ENCODE results near the gene GHRHR.

GHRHR gene

DNA sequence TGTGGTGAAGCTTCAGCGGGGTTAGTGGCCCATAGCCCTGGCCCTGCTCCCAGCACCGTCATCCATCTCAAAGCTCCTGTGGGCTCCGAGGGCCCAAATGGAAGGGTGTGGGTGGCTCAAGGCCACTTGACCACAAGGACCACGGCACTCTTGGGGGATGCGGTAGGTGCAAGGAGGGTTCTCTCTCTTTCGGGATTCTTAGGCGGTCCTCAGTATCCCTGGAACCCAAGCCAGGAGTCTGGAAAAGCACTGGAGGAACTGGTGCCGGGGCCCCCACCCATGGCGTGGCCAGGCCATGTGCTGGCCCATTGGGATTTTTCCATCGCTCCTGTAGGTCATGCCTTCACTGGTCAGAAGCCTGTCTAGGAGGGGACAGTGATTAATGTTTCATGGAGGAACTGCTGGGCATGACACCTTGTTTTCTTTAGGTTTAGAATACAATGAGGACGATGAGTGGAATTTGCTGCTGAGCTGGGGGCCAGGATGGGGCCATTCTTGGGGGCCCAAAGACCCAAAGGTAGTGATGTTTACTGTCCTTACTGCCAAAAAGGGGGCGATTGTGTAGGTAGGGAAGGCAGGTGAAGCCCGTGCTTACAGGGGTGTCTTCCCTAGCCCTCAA lies 35.4 kb upstream of the GHRHR start:
- no peak for DNase-seq (ENCODE audit: low read depth)

DNA sequence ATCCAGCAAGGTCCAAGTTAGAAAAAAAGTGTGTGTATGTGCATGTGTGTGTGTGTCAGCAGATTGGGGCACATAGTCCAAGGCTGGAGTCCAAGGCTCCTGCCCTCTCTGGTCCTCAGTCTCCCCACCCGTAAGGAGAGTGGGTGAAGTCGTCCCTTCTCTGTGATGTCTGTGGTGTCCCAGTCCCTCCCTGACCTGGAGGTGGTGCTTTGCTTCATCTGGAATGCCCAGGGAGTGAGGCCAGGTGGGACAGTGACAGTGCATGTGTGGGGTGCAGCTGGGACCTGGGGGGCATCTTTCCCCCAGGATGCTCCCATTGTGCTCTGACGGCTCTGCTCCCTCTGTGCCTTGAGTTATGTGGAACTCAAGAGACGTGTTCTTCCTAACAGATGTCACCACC lies 34.1 kb upstream of the GHRHR start:
- DNase-seq (ENCODE audit: low read depth): no peak

- no peak for DNase-seq (ENCODE audit: low read depth)
Observed at GRCh38 chr7:30930621-30931020, 33.1 kb upstream of the GHRHR start.

GRCh38 chr7:30931161-30931928 lies 32.4 kb upstream of the GHRHR start:
- no peak for DNase-seq (ENCODE audit: low read depth)

GRCh38 chr7:30931929-30932540 lies 31.7 kb upstream of the GHRHR start:
- DNase-seq (ENCODE audit: low read depth): no peak

DNA sequence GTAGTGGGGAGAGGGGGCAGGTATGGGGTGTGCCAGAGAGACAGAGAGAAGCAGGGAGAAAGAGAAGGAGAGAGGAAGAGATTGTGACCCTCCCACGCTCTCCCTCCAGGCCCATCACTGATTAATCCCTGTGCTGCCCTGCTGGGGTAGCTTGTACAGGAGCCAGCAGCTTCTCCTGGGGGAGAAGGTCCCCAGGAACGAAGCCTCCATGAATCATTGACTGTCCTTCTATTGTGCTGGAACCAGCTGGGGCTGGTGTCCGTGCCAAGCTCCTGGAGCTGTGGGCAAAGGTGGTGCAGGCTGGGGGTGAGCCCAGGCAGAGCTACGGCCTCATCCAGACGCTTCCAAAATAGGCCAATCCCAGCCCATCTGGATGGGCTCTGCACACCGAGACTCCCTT lies 31.2 kb upstream of the GHRHR start:
- DNase-seq (ENCODE audit: low read depth): no peak

GRCh38 chr7:30933124-30933974 lies 30.4 kb upstream of the GHRHR start:
- no peak for DNase-seq (ENCODE audit: low read depth)

- no peak for DNase-seq (ENCODE audit: low read depth)
Observed at GRCh38 chr7:30934225-30934624, 29.5 kb upstream of the GHRHR start.

DNA sequence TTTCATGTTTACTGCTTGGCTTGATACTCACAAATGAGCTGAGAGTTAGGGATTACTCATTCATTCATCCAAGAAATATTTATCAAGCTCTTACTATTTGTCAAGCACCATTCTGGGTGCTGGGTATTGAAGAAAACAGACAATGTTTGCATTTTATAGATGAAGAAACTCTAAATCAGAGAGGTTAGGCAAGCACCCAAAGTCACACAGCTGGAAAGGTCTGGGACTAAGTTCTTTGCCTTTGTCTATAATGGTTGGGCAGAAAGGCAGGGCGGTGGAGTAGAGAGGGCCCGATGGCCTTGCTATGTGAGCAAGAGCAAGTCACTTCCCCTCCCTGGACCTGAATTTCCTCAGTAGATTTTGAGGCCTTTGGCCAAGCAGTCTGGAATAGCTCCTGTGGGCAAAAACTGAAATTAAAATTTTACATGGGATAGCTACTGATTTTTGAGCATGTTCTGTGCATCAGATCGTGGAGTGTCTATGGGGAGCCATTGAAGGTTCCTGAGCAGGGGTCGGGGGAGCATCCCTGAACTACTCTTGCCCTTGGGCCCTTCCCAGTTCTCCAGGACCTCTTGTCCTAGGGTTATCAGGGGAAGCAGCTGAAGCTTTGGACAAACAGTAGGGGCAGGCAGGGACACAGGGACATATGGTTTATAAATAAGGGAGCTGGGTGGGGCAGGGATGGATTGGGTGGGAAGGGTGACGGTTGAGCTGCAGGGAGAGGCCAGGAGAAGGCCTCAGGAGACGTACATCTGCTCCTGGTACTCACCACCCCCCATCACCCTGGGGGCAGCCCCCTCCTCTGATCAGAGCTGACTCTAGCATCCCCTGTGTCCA lies 28.8 kb upstream of the GHRHR start:
- no peak for DNase-seq (ENCODE audit: low read depth)

GRCh38 chr7:30935569-30935877 lies 28.2 kb upstream of the GHRHR start:
- DNase-seq (ENCODE audit: low read depth): no peak

DNA sequence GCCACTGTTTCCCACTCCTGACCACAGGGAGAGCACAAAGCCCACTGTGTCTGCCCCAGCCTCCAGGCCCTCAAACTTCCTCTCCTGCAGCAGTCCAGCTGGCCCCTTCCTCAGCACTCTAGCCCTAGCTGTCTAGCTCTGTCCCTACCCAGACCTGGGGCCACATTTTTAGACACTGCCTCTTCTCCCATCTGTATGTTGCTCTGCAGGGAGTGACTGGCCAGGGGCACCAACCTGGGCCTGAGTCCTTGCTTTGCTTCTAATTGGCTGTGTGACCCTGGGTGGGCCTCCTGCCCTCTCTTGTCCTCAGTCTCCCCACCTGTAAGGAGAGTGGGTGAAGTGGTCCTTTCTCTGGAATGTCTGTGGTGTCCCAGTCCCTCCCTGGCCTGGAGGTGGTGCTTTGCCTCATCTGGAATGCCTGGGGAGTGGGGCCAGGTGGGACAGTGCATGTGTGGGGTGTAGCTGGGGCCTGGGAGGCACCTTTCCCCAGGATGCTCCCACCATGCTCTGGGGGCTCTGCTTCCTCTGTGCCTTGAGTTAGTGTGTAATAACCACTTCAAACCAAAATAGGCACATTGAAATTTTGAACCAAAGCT lies 27.0 kb upstream of the GHRHR start:
- no peak for DNase-seq (ENCODE audit: low read depth)

- DNase-seq (ENCODE audit: low read depth): no peak
Observed at GRCh38 chr7:30937416-30937815, 26.3 kb upstream of the GHRHR start.

DNA sequence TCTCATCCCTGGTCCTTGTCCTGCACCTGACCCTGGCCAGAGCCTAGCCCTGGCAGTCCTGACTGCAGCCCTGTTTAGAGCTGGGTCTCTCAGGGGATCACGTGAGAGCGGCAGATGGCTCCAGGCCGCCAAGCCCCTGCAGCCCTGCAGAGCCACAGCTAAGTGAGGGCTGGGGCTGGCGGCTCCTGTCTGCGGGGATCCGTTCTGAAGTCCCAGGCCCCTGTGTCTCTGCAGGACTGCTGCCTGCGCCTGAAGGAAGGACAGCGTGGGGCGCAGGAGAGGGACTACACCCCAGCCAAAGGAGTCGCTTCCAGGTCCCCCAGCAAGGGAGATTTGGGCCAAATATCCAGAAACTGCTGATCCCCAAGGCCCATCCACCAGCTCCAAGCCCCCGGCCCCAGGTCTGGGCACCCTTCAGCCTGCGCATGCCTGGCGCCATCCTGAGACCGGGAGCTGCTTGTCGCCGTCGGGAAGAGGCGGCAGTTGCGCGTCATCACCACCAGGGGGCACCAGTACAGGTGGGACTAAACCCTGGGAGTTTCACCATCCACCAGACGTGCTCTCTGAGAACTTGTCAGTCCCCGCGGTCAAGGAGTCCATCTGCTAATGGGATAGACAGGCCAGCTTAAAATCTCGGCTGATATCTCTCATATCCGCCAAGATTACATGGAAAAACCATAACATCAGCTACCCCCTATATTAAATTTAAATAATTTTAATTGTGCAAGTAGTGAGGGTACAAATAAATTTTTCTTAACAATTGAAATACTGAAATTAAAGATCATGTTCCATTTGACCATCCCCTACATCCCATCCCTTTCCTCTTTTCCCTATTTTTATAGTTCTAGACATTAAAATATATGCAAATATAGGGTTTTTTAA lies 25.1 kb upstream of the GHRHR start:
- peak; percentile 36 for DNase-seq (ENCODE audit: low read depth)

GRCh38 chr7:30941582-30942323 lies 22.0 kb upstream of the GHRHR start:
- no peak for DNase-seq (ENCODE audit: low read depth)

DNA sequence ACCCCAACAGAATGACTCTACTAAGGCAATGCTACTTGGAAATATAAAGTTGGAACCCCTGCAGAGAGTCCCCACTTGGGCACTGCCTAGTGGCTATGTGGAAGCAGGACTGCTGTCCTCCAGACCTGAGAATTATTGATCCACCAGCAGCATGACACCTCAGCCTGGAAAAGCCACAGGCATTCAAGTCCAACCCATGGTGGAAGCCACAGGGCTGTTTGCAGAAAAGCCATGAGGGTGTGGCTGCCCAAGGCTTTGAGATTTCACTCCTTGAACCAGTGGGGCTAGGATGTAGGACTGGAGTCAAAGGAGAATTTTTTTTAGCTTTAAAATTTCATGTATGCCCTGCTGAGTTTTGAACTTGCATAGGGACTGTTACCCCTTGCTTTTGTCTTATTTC lies 13.6 kb upstream of the GHRHR start:
- no peak for DNase-seq (ENCODE audit: low read depth)

DNA sequence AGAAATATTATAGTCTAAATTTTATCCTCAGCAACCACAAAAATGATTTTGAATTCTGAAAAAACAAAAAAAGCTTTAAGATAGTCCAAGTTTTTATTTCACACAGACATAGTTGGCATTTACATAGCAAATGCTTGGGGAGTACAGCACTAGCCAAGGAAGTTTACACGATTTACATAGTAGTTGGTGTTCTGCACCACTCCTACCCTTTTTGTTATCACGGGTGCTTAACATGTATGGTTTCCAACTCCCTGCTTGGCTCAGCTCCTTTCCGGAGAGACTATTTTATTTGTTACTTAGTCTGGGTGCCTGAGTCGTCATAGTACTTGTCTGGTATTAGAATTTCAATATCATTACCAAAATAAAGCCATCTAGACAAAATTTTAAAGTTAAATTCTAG lies 8.8 kb upstream of the GHRHR start:
- no peak for DNase-seq (ENCODE audit: low read depth)

DNA sequence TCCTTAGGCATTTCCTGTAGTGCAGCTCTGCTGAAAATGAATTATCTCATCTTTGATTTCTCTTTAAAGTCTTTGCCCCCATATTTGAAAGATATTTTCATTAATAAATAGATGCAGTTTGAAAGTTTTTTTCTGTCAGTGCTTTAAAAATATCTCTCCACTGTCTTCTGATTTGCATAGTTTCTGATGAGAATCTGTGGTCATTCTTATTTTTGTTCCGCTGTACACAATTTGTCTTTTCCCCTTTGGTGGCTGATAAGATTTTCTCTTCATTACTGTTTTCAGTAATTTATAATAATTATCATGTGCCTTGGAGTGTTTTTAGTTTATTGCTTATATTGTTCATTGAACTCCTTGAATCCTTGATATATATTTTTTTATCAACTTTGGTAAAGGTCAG lies 7.0 kb upstream of the GHRHR start:
- no peak for DNase-seq (ENCODE audit: low read depth)

DNA sequence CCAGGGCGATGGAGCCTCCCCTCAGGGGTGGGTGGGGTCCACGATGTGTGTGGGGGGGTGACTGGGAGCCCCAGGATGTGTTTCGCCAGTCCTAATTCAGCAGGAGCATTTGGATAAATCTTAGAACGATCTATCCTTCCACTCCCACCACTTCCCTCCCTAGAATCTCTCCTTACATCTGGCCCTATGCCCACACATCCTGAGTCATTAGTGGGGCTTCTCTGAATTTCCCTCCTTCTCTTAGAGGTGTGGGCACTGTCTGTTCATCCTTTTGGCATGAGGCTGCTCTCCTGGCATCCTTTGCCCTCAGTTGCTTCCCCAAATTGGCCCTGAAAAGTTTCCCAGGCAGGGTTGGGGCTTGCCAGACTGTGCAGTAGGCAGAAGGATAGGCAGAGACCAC lies 1.6 kb downstream of the GHRHR start:
- no peak for DNase-seq (ENCODE audit: low read depth)

GRCh38 chr7:30965883-30966282 lies 2.1 kb downstream of the GHRHR start:
- DNase-seq (ENCODE audit: low read depth): no peak

DNA sequence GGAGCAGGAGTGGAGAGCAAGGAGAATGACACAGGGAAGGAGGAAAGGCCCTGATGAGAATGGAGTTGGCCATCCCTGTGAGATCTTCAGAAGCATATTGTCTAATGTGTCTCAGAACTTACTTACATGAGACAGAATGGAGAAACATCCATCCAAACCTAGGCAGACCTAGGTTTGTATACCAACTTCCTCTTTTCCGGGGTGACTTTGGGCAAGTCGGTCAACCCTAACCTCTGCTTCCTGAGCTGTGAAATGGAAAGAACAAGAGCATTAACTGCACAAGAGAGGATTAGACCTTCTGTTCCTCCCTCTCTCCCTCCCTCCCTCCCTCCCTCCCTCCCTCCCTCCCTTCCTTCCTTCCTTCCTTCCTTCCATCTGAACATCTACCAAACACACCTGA lies 4.5 kb downstream of the GHRHR start:
- DNase-seq (ENCODE audit: low read depth): no peak

Measured in T follicular helper cell (primary cell).